IPS-15b (cell line): ENCODE data around the gene SV2C.
"Not testable (repeated sequence)": the region's sequence is repeated elsewhere in the genome, so short reads cannot be mapped to it uniquely, and the experiment has no call there.

Experiments used
- H3K27me3 ChIP-seq: one replicate; pipeline ENCODE4 v1.6.1; 2013; ENCODE audit warnings: low read length; ENCODE audit not compliant: control insufficient read depth, insufficient read depth
- H3K36me3 ChIP-seq: one replicate; pipeline ENCODE4 v1.6.1; 2013; ENCODE audit warnings: low read length; ENCODE audit not compliant: control insufficient read depth, insufficient read depth
- H3K4me1 ChIP-seq: one replicate; pipeline ENCODE4 v1.6.1; 2013; ENCODE audit warnings: mild to moderate bottlenecking, low read length; ENCODE audit not compliant: control insufficient read depth, insufficient read depth
- H3K4me3 ChIP-seq: one replicate; pipeline ENCODE4 v1.5.1; 2013; ENCODE audit warnings: low read depth, low read length
- H3K9ac ChIP-seq: one replicate; pipeline ENCODE4 v1.6.1; 2013; ENCODE audit warnings: low read depth, mild to moderate bottlenecking, low read length
- H3K9me3 ChIP-seq: one replicate; pipeline ENCODE4 v1.6.1; 2013; ENCODE audit warnings: mild to moderate bottlenecking, low read length; ENCODE audit not compliant: control insufficient read depth, insufficient read depth

The SV2C gene

GRCh38 chr5:76081811-76082771 lies 1.1 kb upstream of the SV2C start:
- peak overlapping the region; percentile 77 for H3K4me3 ChIP-seq

GRCh38 chr5:76083555-76084495 lies 642 bp downstream of the SV2C start:
- Histone ChIP-seq H3K27me3 (peaks cover 87% of the 10 kb centered on the region), H3K9ac (peak overlapping the region; percentile 37), H3K4me3 (peak overlapping the region; percentile 77), H3K36me3 (no peaks in the 10 kb centered on the region), H3K9me3 (no peaks in the 10 kb centered on the region), H3K4me1 (peaks cover 6% of the 10 kb centered on the region)

More at GRCh38 chr5:76081811-76082771, 1.1 kb upstream of the SV2C start:
- no peak overlapping the region for H3K9ac ChIP-seq
- no peaks in the 10 kb centered on the region for H3K9me3 ChIP-seq
- H3K4me1 ChIP-seq, result peaks cover 6% of the 10 kb centered on the region
- H3K36me3 ChIP-seq, result no peaks in the 10 kb centered on the region
- peaks cover 95% of the 10 kb centered on the region for H3K27me3 ChIP-seq

- H3K9ac ChIP-seq, result no peak overlapping the region
- peaks cover 79% of the 10 kb centered on the region for H3K27me3 ChIP-seq
- no peaks in the 10 kb centered on the region for H3K36me3 ChIP-seq
- no peaks in the 10 kb centered on the region for H3K9me3 ChIP-seq
- peaks cover 6% of the 10 kb centered on the region for H3K4me1 ChIP-seq
- H3K4me3 ChIP-seq, result peak overlapping the region; percentile 77
Measured at GRCh38 chr5:76084496-76085242, 1.5 kb downstream of the SV2C start.

GRCh38 chr5:76085243-76085579 lies 2.0 kb downstream of the SV2C start:
- Histone ChIP-seq H3K27me3 (peaks cover 74% of the 10 kb centered on the region), H3K9me3 (no peaks in the 10 kb centered on the region), H3K4me3 (peak overlapping the region; percentile 77), H3K9ac (no peak overlapping the region), H3K36me3 (no peaks in the 10 kb centered on the region), H3K4me1 (peaks cover 6% of the 10 kb centered on the region)

- H3K27me3 ChIP-seq, result peaks cover 65% of the 10 kb centered on the region
- H3K4me1 ChIP-seq, result peaks cover 6% of the 10 kb centered on the region
Measured at GRCh38 chr5:76086095-76086494, 2.9 kb downstream of the SV2C start.

GRCh38 chr5:76089156-76089555 lies 6.0 kb downstream of the SV2C start:
- H3K9ac ChIP-seq, H3K4me1 ChIP-seq, H3K36me3 ChIP-seq, H3K9me3 ChIP-seq, H3K4me3 ChIP-seq: not testable (repeated sequence)
- peaks cover 34% of the 10 kb centered on the region for H3K27me3 ChIP-seq

More at GRCh38 chr5:76086095-76086494, 2.9 kb downstream of the SV2C start:
- H3K36me3 ChIP-seq, result no peaks in the 10 kb centered on the region
- H3K4me3 ChIP-seq, result no peak overlapping the region
- no peaks in the 10 kb centered on the region for H3K9me3 ChIP-seq
- H3K9ac ChIP-seq, result no peak overlapping the region

- H3K27me3 ChIP-seq, result peaks cover 16% of the 10 kb centered on the region
- H3K9ac ChIP-seq, result no peak overlapping the region
- no peaks in the 10 kb centered on the region for H3K4me1 ChIP-seq
- H3K9me3 ChIP-seq, result no peaks in the 10 kb centered on the region
- no peak overlapping the region for H3K4me3 ChIP-seq
- H3K36me3 ChIP-seq, result no peaks in the 10 kb centered on the region
Measured at GRCh38 chr5:76091351-76091750, 8.2 kb downstream of the SV2C start.

- H3K4me3 ChIP-seq, result no peak overlapping the region
- H3K27me3 ChIP-seq, result no peaks in the 10 kb centered on the region
- no peak overlapping the region for H3K9ac ChIP-seq
- H3K4me1 ChIP-seq, result no peaks in the 10 kb centered on the region
- H3K36me3 ChIP-seq, result no peaks in the 10 kb centered on the region
- H3K9me3 ChIP-seq, result no peaks in the 10 kb centered on the region
Measured at GRCh38 chr5:76099286-76099702, 16.1 kb downstream of the SV2C start.

GRCh38 chr5:76099756-76100155 lies 16.6 kb downstream of the SV2C start:
- Histone ChIP-seq H3K4me3 (no peak overlapping the region), H3K9me3 (no peaks in the 10 kb centered on the region), H3K36me3 (no peaks in the 10 kb centered on the region), H3K9ac (no peak overlapping the region), H3K27me3 (no peaks in the 10 kb centered on the region), H3K4me1 (no peaks in the 10 kb centered on the region)

- H3K36me3 ChIP-seq, result no peaks in the 10 kb centered on the region
- no peak overlapping the region for H3K4me3 ChIP-seq
- H3K27me3 ChIP-seq, result no peaks in the 10 kb centered on the region
- H3K9me3 ChIP-seq, result no peaks in the 10 kb centered on the region
- no peaks in the 10 kb centered on the region for H3K4me1 ChIP-seq
- no peak overlapping the region for H3K9ac ChIP-seq
Measured at GRCh38 chr5:76104027-76104426, 20.8 kb downstream of the SV2C start.

- Histone ChIP-seq H3K4me1 (no peaks in the 10 kb centered on the region), H3K27me3 (no peaks in the 10 kb centered on the region), H3K9ac (no peak overlapping the region), H3K4me3 (no peak overlapping the region), H3K9me3 (no peaks in the 10 kb centered on the region), H3K36me3 (no peaks in the 10 kb centered on the region)
Measured at GRCh38 chr5:76106149-76106548, 23.0 kb downstream of the SV2C start.
